NB4 (cell line): ENCODE results near the gene JOSD2.

Experiments
- CTCF ChIP-seq: IDR thresholded peaks from one replicate; pipeline ENCODE4 v1.5.1; 2012; ENCODE audit warnings: low read depth, low read length
- MYC ChIP-seq: IDR thresholded peaks from 2 replicates; pipeline ENCODE4 v1.6.1; 2011; ENCODE audit warnings: low read depth, low read length
- POLR2A ChIP-seq: IDR thresholded peaks from 2 replicates; pipeline ENCODE4 v1.6.1; 2011; ENCODE audit warnings: mild to moderate bottlenecking; ENCODE audit not compliant: insufficient read length; ENCODE audit errors: extremely low read depth

DNA sequence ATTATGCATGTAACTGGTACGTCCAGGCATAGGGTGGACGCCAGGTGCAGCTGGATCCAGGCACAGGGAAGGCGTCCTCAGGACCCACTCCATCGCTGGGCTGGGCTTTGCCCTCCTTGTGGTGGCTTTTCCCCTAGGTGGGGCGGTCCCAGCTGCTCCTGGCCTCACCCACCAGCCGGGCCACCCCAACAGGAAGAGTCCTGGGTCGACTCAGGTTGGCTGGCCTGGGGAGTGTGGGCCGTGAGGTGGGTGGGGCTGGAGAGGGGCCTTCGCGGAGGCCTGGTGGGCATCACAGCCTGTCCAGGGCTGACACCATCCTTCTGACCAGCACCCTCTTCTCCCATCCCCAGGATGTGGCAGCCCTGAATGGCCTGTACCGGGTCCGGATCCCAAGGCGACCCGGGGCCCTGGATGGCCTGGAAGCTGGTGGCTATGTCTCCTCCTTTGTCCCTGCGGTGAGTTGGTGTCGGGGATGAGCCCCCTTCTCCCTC lies 31.2 kb downstream of the JOSD2 start:
- TF ChIP-seq CTCF (no peak), POLR2A (no peak), MYC (no peak)
